CD14-positive monocyte (primary cell): Measurements from ENCODE around the gene CREG1. TPM values are rescaled to one million over a fixed set of nuclear protein-coding genes. Genes with fewer than 3 reads are reported as not detected.

Experiments used
- DNase-seq, 3 donors: peaks; one replicate each; pipeline ENCODE4 v3.0.0-alpha.2; 2011 to 2022
- H2AFZ ChIP-seq: 2 replicates; pipeline ENCODE4 v1.6.0; 2012; ENCODE audit warnings: mild to moderate bottlenecking, low read depth, low read length, inconsistent platforms; ENCODE audit not compliant: insufficient read depth, poor library complexity, severe bottlenecking
- H3K27ac ChIP-seq, 2 donors: 1 replicate in 1 of 2; 2 replicates in 1 of 2; pipeline ENCODE4 v1.5.1; 2012 to 2013; ENCODE audit warnings: low read length in 2 of 2, control low read depth in 1 of 2, inconsistent platforms in 1 of 2, low read depth in 1 of 2, mild to moderate bottlenecking in 1 of 2
- H3K27me3 ChIP-seq, 2 donors: one replicate each; pipeline versions ENCODE4 v1.6.0 to v1.6.1; 2011 to 2013; ENCODE audit warnings: low read length in 2 of 2; ENCODE audit not compliant: control insufficient read depth in 2 of 2, insufficient read depth in 2 of 2
- H3K36me3 ChIP-seq, 2 donors: replicated peaks in 1 of 2; 1 replicate in 1 of 2; 2 replicates in 1 of 2; pipeline versions ENCODE4 v1.5.1 to v1.6.1; 2012 to 2013; ENCODE audit warnings: low read length in 2 of 2, control low read depth in 1 of 2, inconsistent platforms in 1 of 2, mild to moderate bottlenecking in 1 of 2; ENCODE audit not compliant: insufficient read depth in 2 of 2, control insufficient read depth in 1 of 2
- H3K4me1 ChIP-seq, 2 donors: 1 replicate in 1 of 2; 2 replicates in 1 of 2; pipeline versions ENCODE4 v1.5.1 to v1.6.1; 2012 to 2013; ENCODE audit warnings: low read length in 2 of 2, control low read depth in 1 of 2, inconsistent platforms in 1 of 2, mild to moderate bottlenecking in 1 of 2, moderate library complexity in 1 of 2; ENCODE audit not compliant: insufficient read depth in 2 of 2, control insufficient read depth in 1 of 2
- H3K4me2 ChIP-seq: replicated peaks from 2 replicates; pipeline ENCODE3; 2012; ENCODE audit warnings: low read length, moderate library complexity, mild to moderate bottlenecking; ENCODE audit not compliant: poor library complexity, severe bottlenecking; ENCODE audit errors: extremely low read depth
- H3K4me3 ChIP-seq, 3 experiments: fragments of 200-600 bp in 1 of 3; sonication (generic) in 1 of 3; replicated peaks in 1 of 3; 1 replicate in 2 of 3; 2 replicates in 1 of 3; pipeline ENCODE4 v1.5.1; 2011 to 2013; ENCODE audit warnings: low read length in 3 of 3, mild to moderate bottlenecking in 3 of 3, control low read depth in 2 of 3, low read depth in 2 of 3, inconsistent platforms in 1 of 3, moderate library complexity in 1 of 3
- H3K79me2 ChIP-seq: 2 replicates; pipeline ENCODE4 v1.6.0; 2012; ENCODE audit warnings: mild to moderate bottlenecking, control low read depth, inconsistent platforms, low read length, moderate library complexity; ENCODE audit not compliant: insufficient read depth
- H3K9ac ChIP-seq: 2 replicates; pipeline ENCODE4 v1.6.0; 2017; ENCODE audit warnings: low read length, mild to moderate bottlenecking; ENCODE audit not compliant: insufficient read depth, poor library complexity, severe bottlenecking
- H3K9me3 ChIP-seq, 2 donors: replicated peaks in 1 of 2; 1 replicate in 1 of 2; 2 replicates in 1 of 2; pipeline versions ENCODE4 v1.5.1 to v1.6.1; 2012 to 2013; ENCODE audit warnings: low read length in 2 of 2, control low read depth in 1 of 2; ENCODE audit not compliant: control insufficient read depth in 1 of 2, insufficient read depth in 1 of 2
- H4K20me1 ChIP-seq: 2 replicates; pipeline ENCODE4 v1.6.0; 2012; ENCODE audit warnings: mild to moderate bottlenecking, low read length, control low read depth, moderate library complexity; ENCODE audit not compliant: insufficient read depth
- H3K27ac Mint-ChIP-seq, 7 donors: one replicate each; pipeline ENCODE4 v1.8.0; 2020; ENCODE audit warnings: mild to moderate bottlenecking in 7 of 7, mixed read lengths in 7 of 7, moderate library complexity in 6 of 7, inconsistent platforms in 2 of 7
- H3K27me3 Mint-ChIP-seq, 3 donors: one replicate each; pipeline ENCODE4 v1.8.0; 2021 to 2022; ENCODE audit warnings: low read depth in 3 of 3, mild to moderate bottlenecking in 3 of 3, mixed read lengths in 3 of 3, moderate library complexity in 3 of 3, inconsistent platforms in 1 of 3
- H3K36me3 Mint-ChIP-seq, 2 donors: one replicate each; pipeline ENCODE4 v1.8.0; 2020; ENCODE audit warnings: mixed read lengths in 2 of 2, inconsistent platforms in 1 of 2, mild to moderate bottlenecking in 1 of 2
- H3K4me1 Mint-ChIP-seq: one replicate; pipeline ENCODE4 v1.8.0; 2020; ENCODE audit warnings: mild to moderate bottlenecking, mixed read lengths
- H3K4me3 Mint-ChIP-seq, 2 donors: one replicate each; pipeline ENCODE4 v1.8.0; 2020; ENCODE audit warnings: mild to moderate bottlenecking in 2 of 2, mixed read lengths in 2 of 2, moderate library complexity in 1 of 2
- H3K9me3 Mint-ChIP-seq, 7 donors: one replicate each; pipeline ENCODE4 v1.8.0; 2020 to 2022; ENCODE audit warnings: mixed read lengths in 7 of 7, mild to moderate bottlenecking in 6 of 7, moderate library complexity in 6 of 7, inconsistent platforms in 2 of 7
- WGBS: methylation state at CpG from one replicate; pipeline ENCODE4 v1.1.5; 2013; ENCODE audit warnings: missing lambda C conversion rate; ENCODE audit not compliant: insufficient coverage; 5-methylcytosine and 5-hydroxymethylcytosine counted together
- intact Hi-C, 2 donors: fragments of 100-400 bp; cut with micrococcal nuclease; formaldehyde crosslinking; loops; one replicate each; pipeline versions ENCODE4 v1.15.0 to v1.15.1; 2023
- polyA plus RNA-seq, 3 donors: library from polyadenylated mRNA; depleted of rRNA in 1 of 3; unstranded in 2 of 3; stranded (reverse) in 1 of 3; fragments of 300-500 nt in 2 of 3; fragments of >200 nt in 1 of 3; fragmentation: Illumina TruSeq in 2 of 3; gene quantifications; 1 replicate in 2 of 3; 2 replicates in 1 of 3; pipeline ENCODE4 v1.2.3, GENCODE V29; 2012 to 2021
- TF ChIP-seq, protein P1 (sequence below): fragments of 200-600 bp; IDR thresholded peaks from one replicate; pipeline ENCODE4 v1.8.0; 2022; ENCODE audit warnings: antibody characterized with exemption, mild to moderate bottlenecking

The CREG1 gene
- polyA plus RNA-seq, 3 donors = 150 to 309 (median 248) TPM

DNA sequence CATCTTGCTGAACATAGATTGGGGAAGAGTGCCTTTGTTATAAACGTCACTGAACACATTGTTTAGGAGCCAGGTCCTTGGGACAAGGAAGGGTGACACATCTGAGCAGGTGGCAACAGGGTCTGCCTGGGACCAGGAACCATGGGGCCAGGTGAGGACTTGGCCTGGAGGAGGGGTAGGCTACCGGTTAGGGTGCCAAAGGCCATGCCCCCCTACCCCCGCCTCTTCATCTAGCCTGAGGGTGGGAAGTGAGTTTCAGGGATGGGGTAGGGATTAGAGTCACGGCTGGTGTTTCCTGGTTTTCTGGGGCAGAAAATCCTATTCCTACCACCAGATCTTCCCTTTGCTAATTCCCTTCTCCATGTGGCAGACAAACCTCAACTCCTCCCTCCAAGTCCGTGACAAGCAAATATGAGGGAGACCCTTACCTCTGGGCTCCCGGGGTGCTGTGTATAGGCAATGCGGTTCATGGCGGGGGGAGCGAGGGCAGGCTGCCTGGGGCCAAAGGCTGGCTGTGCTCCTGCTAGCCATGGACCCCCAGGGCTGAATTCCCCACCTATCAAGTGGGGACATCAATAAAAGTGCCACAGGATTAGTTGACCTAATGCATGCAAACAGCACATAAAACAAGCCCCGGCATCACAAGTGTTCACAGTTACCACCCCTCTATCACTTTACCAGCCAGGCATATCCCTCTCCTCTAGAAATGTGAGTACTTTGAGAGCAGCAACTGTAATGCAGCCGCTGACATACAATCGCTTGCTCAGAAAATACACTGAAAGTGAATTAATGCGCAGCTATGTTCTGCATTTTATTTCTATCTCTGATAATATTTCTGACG, 49.7 kb downstream of the CREG1 start:
- intact Hi-C loops = no loop called here
- Mint-ChIP-seq H3K4me1 (peaks cover 6% of the 10 kb centered on the region), H3K4me3 (no peak overlapping the region), H3K9me3 (no peaks in the 10 kb centered on the region), H3K27ac (no peak overlapping the region), H3K36me3 (no peaks in the 10 kb centered on the region), H3K27me3 (peaks cover 3 to 5% (median 4%) of the 10 kb centered on the region in 3 donors)
- Histone ChIP-seq H3K79me2 (no peaks in the 10 kb centered on the region), H3K4me3 (no peak overlapping the region), H3K36me3 (no peaks in the 10 kb centered on the region), H2AFZ (no peak overlapping the region), H3K9ac (no peak overlapping the region), H3K27me3 (no peaks in the 10 kb centered on the region), H3K4me2 (no peak overlapping the region), H3K27ac (no peak overlapping the region), H4K20me1 (no peaks in the 10 kb centered on the region), H3K9me3 (no peaks in the 10 kb centered on the region), H3K4me1 (no peaks in the 10 kb centered on the region)
- TF ChIP-seq, protein P1, sequence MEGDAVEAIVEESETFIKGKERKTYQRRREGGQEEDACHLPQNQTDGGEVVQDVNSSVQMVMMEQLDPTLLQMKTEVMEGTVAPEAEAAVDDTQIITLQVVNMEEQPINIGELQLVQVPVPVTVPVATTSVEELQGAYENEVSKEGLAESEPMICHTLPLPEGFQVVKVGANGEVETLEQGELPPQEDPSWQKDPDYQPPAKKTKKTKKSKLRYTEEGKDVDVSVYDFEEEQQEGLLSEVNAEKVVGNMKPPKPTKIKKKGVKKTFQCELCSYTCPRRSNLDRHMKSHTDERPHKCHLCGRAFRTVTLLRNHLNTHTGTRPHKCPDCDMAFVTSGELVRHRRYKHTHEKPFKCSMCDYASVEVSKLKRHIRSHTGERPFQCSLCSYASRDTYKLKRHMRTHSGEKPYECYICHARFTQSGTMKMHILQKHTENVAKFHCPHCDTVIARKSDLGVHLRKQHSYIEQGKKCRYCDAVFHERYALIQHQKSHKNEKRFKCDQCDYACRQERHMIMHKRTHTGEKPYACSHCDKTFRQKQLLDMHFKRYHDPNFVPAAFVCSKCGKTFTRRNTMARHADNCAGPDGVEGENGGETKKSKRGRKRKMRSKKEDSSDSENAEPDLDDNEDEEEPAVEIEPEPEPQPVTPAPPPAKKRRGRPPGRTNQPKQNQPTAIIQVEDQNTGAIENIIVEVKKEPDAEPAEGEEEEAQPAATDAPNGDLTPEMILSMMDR = no peak
- no peak for DNase-seq
- WGBS = no CpG with 5 or more reads among the region's 14 CpGs

DNA sequence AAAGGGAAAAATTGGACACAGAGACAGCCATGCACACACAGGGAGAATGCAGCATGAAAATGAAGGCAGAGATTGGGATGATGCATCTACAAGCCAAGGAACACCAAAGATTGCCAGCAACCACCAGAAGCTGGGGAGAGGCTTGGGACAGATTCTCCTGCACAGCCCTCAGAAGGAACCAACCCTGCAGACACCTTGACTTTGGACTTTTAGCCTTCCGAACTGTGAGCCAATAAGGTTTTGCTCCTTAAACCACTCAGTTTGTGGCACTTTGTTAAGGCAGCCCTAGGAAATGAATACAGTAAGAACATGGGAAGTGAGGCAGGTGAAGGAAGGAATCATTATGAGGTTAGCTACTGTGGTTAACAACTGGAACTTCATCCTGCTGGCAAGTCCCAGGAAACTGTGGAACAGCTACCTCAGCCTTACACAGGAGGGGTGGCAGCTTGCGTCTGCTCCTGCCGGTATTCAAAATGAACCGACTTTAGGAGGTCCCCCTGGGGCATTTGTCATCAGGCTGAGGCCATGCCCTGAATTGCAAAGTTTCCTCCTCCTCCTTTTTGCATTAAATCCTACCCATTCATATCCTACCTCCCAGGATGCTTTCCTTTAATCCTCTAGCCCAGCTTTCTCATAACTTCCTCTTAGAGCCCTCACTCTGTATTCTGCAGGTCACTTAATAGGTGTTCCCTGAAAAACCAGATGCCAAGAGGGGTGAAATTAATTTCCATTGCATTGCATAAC, 50.7 kb downstream of the CREG1 start:
- Mint-ChIP-seq H3K36me3 (no peaks in the 10 kb centered on the region), H3K4me3 (no peak overlapping the region), H3K4me1 (peaks cover 6% of the 10 kb centered on the region), H3K27me3 (peaks cover 3 to 6% (median 4%) of the 10 kb centered on the region in 3 donors), H3K27ac (no peak overlapping the region), H3K9me3 (no peaks in the 10 kb centered on the region)
- H3K79me2 ChIP-seq = no peaks in the 10 kb centered on the region
- TF ChIP-seq, protein P1 = no peak
- no peaks in the 10 kb centered on the region for H3K4me1 ChIP-seq
- H2AFZ ChIP-seq = no peak overlapping the region
- H3K9ac ChIP-seq = no peak overlapping the region
- intact Hi-C loops = no loop called here
- no peaks in the 10 kb centered on the region for H3K27me3 ChIP-seq
- no peak for DNase-seq
- WGBS = 69% methylated on average over 4 of the region's 4 CpGs
- H3K27ac ChIP-seq = no peak overlapping the region
- H3K4me3 ChIP-seq = no peak overlapping the region
- H3K4me2 ChIP-seq = no peak overlapping the region
- H3K9me3 ChIP-seq = no peaks in the 10 kb centered on the region
- no peaks in the 10 kb centered on the region for H3K36me3 ChIP-seq
- H4K20me1 ChIP-seq = no peaks in the 10 kb centered on the region
